K562 (cell line): Measurements from ENCODE around the gene HPCAL1. TPM values are rescaled to one million over a fixed set of nuclear protein-coding genes. Genes with fewer than 3 reads are reported as not detected.

Experiments
- ATF1 ChIP-seq, 2 experiments: fragments of 450-650 bp in 1 of 2; IDR thresholded peaks; 2 replicates each; pipeline ENCODE4 v1.6.1; 2016; ENCODE audit warnings: missing compliant biosample characterization in 1 of 2, missing genetic modification characterization in 1 of 2
- BMI1 ChIP-seq: fragments of 150-350 bp; IDR thresholded peaks from 2 replicates; pipeline ENCODE4 v1.6.1; 2014; ENCODE audit warnings: low read length
- CEBPB ChIP-seq: fragments of 450-650 bp; IDR thresholded peaks from 2 replicates; pipeline ENCODE4 v1.6.1; 2016; ENCODE audit warnings: missing genetic modification characterization, missing compliant biosample characterization
- ERF ChIP-seq: fragments of 450-650 bp; formaldehyde crosslinking; IDR thresholded peaks from 2 replicates; pipeline ENCODE4 v1.4.0; 2020; ENCODE audit warnings: mild to moderate bottlenecking, mixed read lengths
- ILF3 ChIP-seq: fragments of 450-650 bp; IDR thresholded peaks from 2 replicates; pipeline ENCODE4 v1.6.1; 2018; ENCODE audit warnings: antibody characterized with exemption, mild to moderate bottlenecking, moderate library complexity, borderline replicate concordance
- KDM5B ChIP-seq: fragments of 200-600 bp; sonication (generic); IDR thresholded peaks from 2 replicates; pipeline ENCODE4 v1.6.1; 2012; ENCODE audit warnings: low read depth, mild to moderate bottlenecking, moderate library complexity, low read length, control low read depth, inconsistent platforms; ENCODE audit not compliant: insufficient replicate concordance
- MEF2D ChIP-seq: conservative IDR thresholded peaks from 2 replicates; pipeline ENCODE4 v1.6.1; 2016; ENCODE audit warnings: low read depth, missing genetic modification characterization, missing compliant biosample characterization
- MEIS2 ChIP-seq: fragments of 450-650 bp; IDR thresholded peaks from 2 replicates; pipeline ENCODE4 v1.6.1; 2014; ENCODE audit warnings: mild to moderate bottlenecking; ENCODE audit not compliant: partially characterized antibody
- MYBL2 ChIP-seq, 2 experiments: fragments of 450-650 bp in 1 of 2; sonication (generic) in 1 of 2; formaldehyde crosslinking in 1 of 2; IDR thresholded peaks; 2 replicates each; pipeline versions ENCODE4 v1.6.1 to v1.8.1; 2017 to 2022; ENCODE audit warnings: borderline replicate concordance in 1 of 2, inconsistent platforms in 1 of 2, low read depth in 1 of 2, mild to moderate bottlenecking in 1 of 2, missing genetic modification reagents in 1 of 2, moderate library complexity in 1 of 2
- NCOR1 ChIP-seq: fragments of 450-650 bp; IDR thresholded peaks from 2 replicates; pipeline ENCODE4 v1.6.1; 2016; ENCODE audit warnings: mild to moderate bottlenecking, moderate library complexity
- NFIX ChIP-seq: fragments of 250-450 bp; sonication (Bioruptor Pico); IDR thresholded peaks from 2 replicates; pipeline ENCODE4 v1.4.0; 2020; ENCODE audit warnings: low read depth, mild to moderate bottlenecking, moderate library complexity
- RBFOX2 ChIP-seq: fragments of 200-400 bp; formaldehyde crosslinking; IDR thresholded peaks from 2 replicates; pipeline ENCODE4 v1.6.1; 2017; ENCODE audit warnings: low read depth, mild to moderate bottlenecking, low read length, moderate library complexity
- SETDB1 ChIP-seq: IDR thresholded peaks from one replicate; pipeline ENCODE4 v1.6.1; 2012; ENCODE audit warnings: low read length, control low read depth, inconsistent platforms
- SIX5 ChIP-seq, 2 experiments: IDR thresholded peaks; 2 replicates each; pipeline ENCODE4 v1.6.1; 2011; ENCODE audit warnings: low read length in 2 of 2, borderline replicate concordance in 1 of 2, low read depth in 1 of 2, mild to moderate bottlenecking in 1 of 2, moderate library complexity in 1 of 2; ENCODE audit not compliant: insufficient read depth in 1 of 2
- SMAD4 ChIP-seq: fragments of 250-450 bp; sonication (Bioruptor Pico); conservative IDR thresholded peaks from 2 replicates; pipeline ENCODE4 v1.8.0; 2021; ENCODE audit warnings: inconsistent platforms, mild to moderate bottlenecking, moderate library complexity
- SMARCA5 ChIP-seq: fragments of 450-650 bp; IDR thresholded peaks from 2 replicates; pipeline ENCODE4 v1.6.1; 2016
- SNIP1 ChIP-seq: fragments of 450-650 bp; IDR thresholded peaks from 2 replicates; pipeline ENCODE4 v1.7.1; 2017; ENCODE audit warnings: low read depth, mild to moderate bottlenecking
- STAG1 ChIP-seq: sonication (generic); formaldehyde crosslinking; IDR thresholded peaks from 2 replicates; pipeline ENCODE4 v1.5.0; 2020; ENCODE audit warnings: missing genetic modification reagents, borderline replicate concordance
- ZNF3 ChIP-seq: fragments of 250-450 bp; sonication (Bioruptor Pico); IDR thresholded peaks from 2 replicates; pipeline ENCODE4 v1.5.0; 2021; ENCODE audit warnings: mild to moderate bottlenecking, moderate library complexity
- ZNF592 ChIP-seq: fragments of 450-650 bp; IDR thresholded peaks from 2 replicates; pipeline ENCODE4 v1.6.1; 2017; ENCODE audit warnings: antibody characterized with exemption, mild to moderate bottlenecking
- polyA plus RNA-seq, 8 experiments: library from polyadenylated mRNA; depleted of rRNA in 4 of 8; stranded (reverse) in 5 of 8; unstranded in 3 of 8; fragments of >200 nt; fragmentation: Nextera tagmentation in 2 of 8; fragmentation: Illumina TruSeq in 1 of 8; extraction: Ambion mirVana in 2 of 8; extraction: Trizol in 1 of 8; gene quantifications; 2 replicates each; pipeline versions ENCODE4 v1.2.1 to v1.2.3, GENCODE V29; 2011 to 2014; ENCODE audit warnings: inconsistent platforms in 1 of 8, missing spikeins in 1 of 8
- total RNA-seq, 7 experiments: library from RNA; depleted of rRNA in 6 of 7; stranded (reverse); fragments of >200 nt in 6 of 7; fragmentation: Illumina TruSeq in 2 of 7; extraction: Trizol in 2 of 7; gene quantifications; 2 replicates each; pipeline versions ENCODE4 v1.2.1 to v1.2.3, GENCODE V29; 2011 to 2021; ENCODE audit warnings: low replicate concordance in 1 of 7
- TF ChIP-seq, protein P1 (sequence below): fragments of 450-650 bp; conservative IDR thresholded peaks from 2 replicates; pipeline ENCODE4 v1.6.1; 2016; ENCODE audit warnings: missing genetic modification characterization, low read depth, mild to moderate bottlenecking, missing compliant biosample characterization, moderate library complexity
- TF ChIP-seq, protein P2 (sequence below): sonication (generic); formaldehyde crosslinking; IDR thresholded peaks from 2 replicates; pipeline ENCODE4 v1.9.0; 2022; ENCODE audit warnings: mild to moderate bottlenecking, missing genetic modification reagents

The HPCAL1 gene
- total and polyA plus RNA-seq, 9 of the 15 experiments (the other 6 are each of a cell fraction or from before 2014, with no cell fraction given): 2.7 to 65.5 (median 23.9) TPM

DNA sequence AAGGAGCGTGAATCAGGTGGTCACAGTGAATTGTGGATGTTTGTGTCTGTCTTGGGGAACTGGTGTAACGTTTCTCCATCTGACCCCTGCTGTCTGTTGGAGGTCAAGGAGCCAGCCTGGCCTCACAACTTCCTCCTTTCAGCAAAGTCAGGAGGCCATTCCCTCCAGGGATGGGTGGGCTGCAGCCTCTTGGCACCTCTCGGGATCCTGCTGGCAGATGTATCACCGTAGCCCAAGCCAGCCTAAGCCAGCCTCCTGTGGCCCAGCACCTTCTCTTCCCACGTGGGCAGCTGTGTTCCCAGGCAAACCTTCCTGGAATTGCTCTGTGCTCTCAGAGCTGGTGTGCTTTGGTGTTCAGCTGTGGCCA lies 30.5 kb downstream of the HPCAL1 start (continued):
- TF ChIP-seq ATF1 (CRISPR knock-in tag; IDR thresholded peaks at IDR 0.05) (no peak), ATF1 (tag; IDR thresholded peaks at IDR 0.05) (no peak), NCOR1 (no peak), NFIX (CRISPR knock-in tag) (no peak), MEF2D (tag) (no peak), SMARCA5 (no peak), STAG1 (no peak), ILF3 (no peak), SETDB1 (no peak), ERF (CRISPR knock-in tag) (peak; percentile 81; the same call in 1 of the 2 replicates), SMAD4 (CRISPR knock-in tag) (peak; percentile 71), ZNF3 (CRISPR knock-in tag) (no peak), SIX5 (IDR thresholded peaks at IDR 0.05; ENCODE audit: borderline replicate concordance in 1 of 2, insufficient read depth in 1 of 2, low read depth in 1 of 2, low read length in 2 of 2) (no peak), RBFOX2 (0 out of 2 replicates have a peak, but pooled peaks have one; percentile 32), MEIS2 (peak; percentile 11), MYBL2 (IDR thresholded peaks at IDR 0.05; ENCODE audit: low read depth) (no peak), MYBL2 (CRISPR knock-in tag; IDR thresholded peaks at IDR 0.05; ENCODE audit: borderline replicate concordance) (no peak), SNIP1 (no peak), BMI1 (no peak), ZNF592 (peak; percentile 83), CEBPB (no peak), KDM5B (no peak)
- TF ChIP-seq, protein P1, sequence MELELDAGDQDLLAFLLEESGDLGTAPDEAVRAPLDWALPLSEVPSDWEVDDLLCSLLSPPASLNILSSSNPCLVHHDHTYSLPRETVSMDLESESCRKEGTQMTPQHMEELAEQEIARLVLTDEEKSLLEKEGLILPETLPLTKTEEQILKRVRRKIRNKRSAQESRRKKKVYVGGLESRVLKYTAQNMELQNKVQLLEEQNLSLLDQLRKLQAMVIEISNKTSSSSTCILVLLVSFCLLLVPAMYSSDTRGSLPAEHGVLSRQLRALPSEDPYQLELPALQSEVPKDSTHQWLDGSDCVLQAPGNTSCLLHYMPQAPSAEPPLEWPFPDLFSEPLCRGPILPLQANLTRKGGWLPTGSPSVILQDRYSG (tag): peak; percentile 71; the same call in 1 of the 2 replicates
- TF ChIP-seq, protein P2, sequence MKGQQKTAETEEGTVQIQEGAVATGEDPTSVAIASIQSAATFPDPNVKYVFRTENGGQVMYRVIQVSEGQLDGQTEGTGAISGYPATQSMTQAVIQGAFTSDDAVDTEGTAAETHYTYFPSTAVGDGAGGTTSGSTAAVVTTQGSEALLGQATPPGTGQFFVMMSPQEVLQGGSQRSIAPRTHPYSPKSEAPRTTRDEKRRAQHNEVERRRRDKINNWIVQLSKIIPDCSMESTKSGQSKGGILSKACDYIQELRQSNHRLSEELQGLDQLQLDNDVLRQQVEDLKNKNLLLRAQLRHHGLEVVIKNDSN: 0 out of 2 replicates have a peak, but pooled peaks have one; percentile 32
